Parathyroid adenoma (tissue), 2 donors: ENCODE data around the gene METTL21C.

Experiments used
- H2AFZ ChIP-seq: fragments of 300-600 bp; sonication (generic); one replicate; pipeline ENCODE4 v1.7.0; 2017; ENCODE audit warnings: antibody characterized with exemption, mild to moderate bottlenecking
- H3K27ac ChIP-seq: fragments of 300-600 bp; sonication (generic); one replicate; pipeline ENCODE4 v1.7.0; 2017
- H3K27me3 ChIP-seq: fragments of 300-600 bp; sonication (generic); one replicate; pipeline ENCODE4 v1.7.0; 2017; ENCODE audit warnings: low read length; ENCODE audit not compliant: control insufficient read depth, insufficient read depth
- H3K36me3 ChIP-seq: fragments of 300-600 bp; sonication (generic); one replicate; pipeline ENCODE4 v1.7.0; 2017; ENCODE audit warnings: low read length; ENCODE audit not compliant: control insufficient read depth, insufficient read depth
- H3K4me1 ChIP-seq: fragments of 300-600 bp; sonication (generic); one replicate; pipeline ENCODE4 v1.7.0; 2017; ENCODE audit warnings: control low read depth
- H3K4me2 ChIP-seq: fragments of 300-600 bp; sonication (generic); one replicate; pipeline ENCODE4 v1.7.0; 2017; ENCODE audit warnings: low read length
- H3K4me3 ChIP-seq: fragments of 300-600 bp; sonication (generic); one replicate; pipeline ENCODE4 v1.7.0; 2017; ENCODE audit warnings: low read depth, low read length
- H3K79me2 ChIP-seq: fragments of 300-600 bp; sonication (generic); one replicate; pipeline ENCODE4 v1.7.0; 2017; ENCODE audit warnings: control low read depth
- H3K9ac ChIP-seq: fragments of 300-600 bp; sonication (generic); one replicate; pipeline ENCODE4 v1.7.0; 2017; ENCODE audit warnings: mild to moderate bottlenecking
- H3K9me3 ChIP-seq: fragments of 300-600 bp; sonication (generic); one replicate; pipeline ENCODE4 v1.7.0; 2017; ENCODE audit warnings: low read length; ENCODE audit not compliant: control insufficient read depth
- CTCF ChIP-seq: fragments of 300-600 bp; sonication (generic); IDR thresholded peaks from one replicate; pipeline ENCODE4 v1.7.0; 2017; ENCODE audit warnings: antibody characterized with exemption, mild to moderate bottlenecking
- donor health status: primary hyperparathyroidism.

Gene METTL21C

GRCh38 chr13:102699504-102699903 is 4.7 kb upstream of the METTL21C start:
- no peaks in the 10 kb centered on the region for H3K79me2 ChIP-seq
- no peak overlapping the region for H3K4me2 ChIP-seq
- no peak overlapping the region for H3K27ac ChIP-seq
- H3K36me3 ChIP-seq: no peaks in the 10 kb centered on the region
- no peaks in the 10 kb centered on the region for H3K4me1 ChIP-seq
- peaks cover 3% of the 10 kb centered on the region for H3K9me3 ChIP-seq
- no peaks in the 10 kb centered on the region for H3K27me3 ChIP-seq
- H2AFZ ChIP-seq: no peak overlapping the region
- H3K4me3 ChIP-seq: no peak overlapping the region
- no peak for TF ChIP-seq CTCF
- H3K9ac ChIP-seq: no peak overlapping the region

- Histone ChIP-seq H3K27ac (no peak overlapping the region), H3K9ac (no peak overlapping the region), H3K4me3 (no peak overlapping the region), H3K36me3 (no peaks in the 10 kb centered on the region), H3K4me2 (no peak overlapping the region), H3K4me1 (no peaks in the 10 kb centered on the region), H3K79me2 (no peaks in the 10 kb centered on the region), H3K27me3 (no peaks in the 10 kb centered on the region), H2AFZ (no peak overlapping the region), H3K9me3 (peaks cover 3% of the 10 kb centered on the region)
- no peak for TF ChIP-seq CTCF
These were observed 3.8 kb upstream of the METTL21C start for GRCh38 chr13:102698649-102698980.

GRCh38 chr13:102697929-102698648 is 3.2 kb upstream of the METTL21C start:
- Histone ChIP-seq H3K9ac (no peak overlapping the region), H3K4me3 (no peak overlapping the region), H3K4me1 (no peaks in the 10 kb centered on the region), H3K27me3 (no peaks in the 10 kb centered on the region), H3K27ac (no peak overlapping the region), H2AFZ (no peak overlapping the region), H3K4me2 (no peak overlapping the region), H3K79me2 (no peaks in the 10 kb centered on the region), H3K36me3 (no peaks in the 10 kb centered on the region), H3K9me3 (peaks cover 3% of the 10 kb centered on the region)
- TF ChIP-seq CTCF: no peak

- H3K4me2 ChIP-seq: no peak overlapping the region
- H3K9ac ChIP-seq: no peak overlapping the region
- no peaks in the 10 kb centered on the region for H3K79me2 ChIP-seq
- no peaks in the 10 kb centered on the region for H3K27me3 ChIP-seq
- no peak for TF ChIP-seq CTCF
- no peak overlapping the region for H2AFZ ChIP-seq
- H3K4me1 ChIP-seq: no peaks in the 10 kb centered on the region
- no peaks in the 10 kb centered on the region for H3K36me3 ChIP-seq
- no peak overlapping the region for H3K27ac ChIP-seq
- H3K4me3 ChIP-seq: no peak overlapping the region
- H3K9me3 ChIP-seq: peaks cover 3% of the 10 kb centered on the region
These were observed 2.4 kb upstream of the METTL21C start for GRCh38 chr13:102697264-102697663.

GRCh38 chr13:102696465-102696864 is 1.6 kb upstream of the METTL21C start:
- no peak for TF ChIP-seq CTCF
- H3K4me1 ChIP-seq: no peaks in the 10 kb centered on the region

More at GRCh38 chr13:102696465-102696864, 1.6 kb upstream of the METTL21C start:
- Histone ChIP-seq H3K4me2 (no peak overlapping the region), H3K79me2 (no peaks in the 10 kb centered on the region), H2AFZ (no peak overlapping the region), H3K27me3 (no peaks in the 10 kb centered on the region), H3K36me3 (no peaks in the 10 kb centered on the region), H3K9ac (no peak overlapping the region), H3K27ac (no peak overlapping the region), H3K9me3 (peaks cover 3% of the 10 kb centered on the region), H3K4me3 (no peak overlapping the region)
